ENCODE results near the gene GMPPA.

GMPPA gene

GRCh38 chr2:219460424-219460926 lies 38.2 kb upstream of the GMPPA start:
- Histone ChIP-seq H3K9me3 (ENCODE audit: insufficient read depth, low read depth, low read length) (no peaks in the 10 kb centered on the region), H3K36me3 (ENCODE audit: insufficient read depth, low read length) (peaks cover 7% of the 10 kb centered on the region; the same call in 1 of the 2 replicates), H3K27ac (ENCODE audit: low read depth, low read length) (peak overlapping the region; percentile 41; the same call in 1 of the 2 replicates), H3K9ac (ENCODE audit: low read depth, low read length) (peak overlapping the region; percentile 48; the same call in 1 of the 2 replicates), H3K4me3 (ENCODE audit: low read length) (0 out of 2 replicates have a peak overlapping the region, but pooled peaks have one; percentile 9), H3K4me1 (ENCODE audit: insufficient read depth, low read length) (peaks cover 21% of the 10 kb centered on the region), H3K27me3 (ENCODE audit: insufficient read depth, low read length) (no peaks in the 10 kb centered on the region)
- WGBS, result 14% methylated on average over 18 of the region's 18 CpGs

DNA sequence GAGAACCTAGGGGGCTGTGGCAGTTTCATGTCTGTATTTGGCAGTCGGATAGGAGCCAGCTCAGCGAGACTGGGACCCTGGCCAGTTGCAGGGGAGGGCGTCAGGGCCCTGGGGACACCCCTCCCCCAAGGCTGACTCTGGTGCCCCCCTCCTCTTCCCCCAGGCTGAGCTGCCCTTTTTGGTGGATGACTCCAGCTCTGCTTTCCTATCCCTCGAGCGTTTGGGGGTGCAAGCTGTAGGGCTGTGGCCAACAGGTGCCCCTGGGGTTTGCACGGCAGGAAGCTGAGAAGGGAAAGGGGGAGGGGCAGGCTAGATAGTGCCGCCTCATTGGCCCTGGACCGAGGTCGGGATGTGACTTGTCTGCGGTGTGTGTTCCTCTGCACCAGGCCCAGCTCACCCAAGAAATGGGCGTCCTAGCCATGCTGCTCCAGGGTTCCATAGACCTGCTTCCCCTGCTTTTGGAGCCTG lies 37.6 kb upstream of the GMPPA start:
- Histone ChIP-seq H3K4me3 (ENCODE audit: low read length) (no peak overlapping the region), H3K27ac (ENCODE audit: low read depth, low read length) (no peak overlapping the region), H3K9ac (ENCODE audit: low read depth, low read length) (peak overlapping the region; percentile 21; the same call in 1 of the 2 replicates), H3K36me3 (ENCODE audit: insufficient read depth, low read length) (peaks cover 7% of the 10 kb centered on the region; the same call in 1 of the 2 replicates), H3K27me3 (ENCODE audit: insufficient read depth, low read length) (no peaks in the 10 kb centered on the region), H3K4me1 (ENCODE audit: insufficient read depth, low read length) (peaks cover 21% of the 10 kb centered on the region), H3K9me3 (ENCODE audit: insufficient read depth, low read depth, low read length) (no peaks in the 10 kb centered on the region)
- 29% methylated on average over 11 of the region's 11 CpGs for whole genome bisulfite sequencing

DNA sequence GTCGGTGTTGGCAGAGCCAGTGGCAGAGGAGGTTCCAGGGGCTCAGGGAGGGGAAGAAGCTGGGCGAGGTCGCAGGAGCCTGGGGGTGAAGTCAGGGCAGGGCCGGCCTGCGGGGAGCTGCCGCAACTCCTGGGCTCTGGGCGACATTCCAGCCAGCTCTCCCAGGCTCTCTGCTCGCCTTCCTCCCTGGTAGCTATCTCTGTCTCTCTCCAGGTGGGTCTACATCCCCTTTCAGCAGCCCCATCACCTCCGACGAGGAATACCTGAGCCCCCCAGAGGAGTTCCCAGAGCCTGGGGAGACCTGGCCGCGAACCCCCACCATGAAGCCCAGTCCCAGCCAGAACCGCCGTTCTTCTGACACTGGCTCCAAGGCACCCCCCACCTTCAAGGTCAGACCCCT lies 37.0 kb upstream of the GMPPA start:
- peaks cover 7% of the 10 kb centered on the region; the same call in 1 of the 2 replicates for H3K36me3 ChIP-seq (ENCODE audit: insufficient read depth, low read length)
- H3K27ac ChIP-seq (ENCODE audit: low read depth, low read length), result no peak overlapping the region
- H3K9ac ChIP-seq (ENCODE audit: low read depth, low read length), result peak overlapping the region; percentile 21; the same call in 1 of the 2 replicates
- no peaks in the 10 kb centered on the region for H3K9me3 ChIP-seq (ENCODE audit: insufficient read depth, low read depth, low read length)
- no peaks in the 10 kb centered on the region for H3K27me3 ChIP-seq (ENCODE audit: insufficient read depth, low read length)
- H3K4me3 ChIP-seq (ENCODE audit: low read length), result no peak overlapping the region
- 84% methylated on average over 14 of the region's 14 CpGs for WGBS
- H3K4me1 ChIP-seq (ENCODE audit: insufficient read depth, low read length), result peaks cover 21% of the 10 kb centered on the region

GRCh38 chr2:219462349-219462748 lies 36.3 kb upstream of the GMPPA start:
- Histone ChIP-seq H3K27ac (ENCODE audit: low read depth, low read length) (no peak overlapping the region), H3K36me3 (ENCODE audit: insufficient read depth, low read length) (peaks cover 7% of the 10 kb centered on the region; the same call in 1 of the 2 replicates), H3K27me3 (ENCODE audit: insufficient read depth, low read length) (no peaks in the 10 kb centered on the region), H3K4me3 (ENCODE audit: low read length) (no peak overlapping the region), H3K4me1 (ENCODE audit: insufficient read depth, low read length) (peaks cover 21% of the 10 kb centered on the region), H3K9me3 (ENCODE audit: insufficient read depth, low read depth, low read length) (no peaks in the 10 kb centered on the region), H3K9ac (ENCODE audit: low read depth, low read length) (no peak overlapping the region)
- WGBS, result 87% methylated on average over 9 of the region's 9 CpGs

- no peak overlapping the region for H3K9ac ChIP-seq (ENCODE audit: low read depth, low read length)
- peaks cover 21% of the 10 kb centered on the region for H3K4me1 ChIP-seq (ENCODE audit: insufficient read depth, low read length)
- H3K27me3 ChIP-seq (ENCODE audit: insufficient read depth, low read length), result no peaks in the 10 kb centered on the region
- no peaks in the 10 kb centered on the region for H3K9me3 ChIP-seq (ENCODE audit: insufficient read depth, low read depth, low read length)
- WGBS, result 92% methylated on average over 20 of the region's 21 CpGs
- H3K36me3 ChIP-seq (ENCODE audit: insufficient read depth, low read length), result peaks cover 7% of the 10 kb centered on the region; the same call in 1 of the 2 replicates
- H3K27ac ChIP-seq (ENCODE audit: low read depth, low read length), result no peak overlapping the region
- H3K4me3 ChIP-seq (ENCODE audit: low read length), result no peak overlapping the region
Measured at GRCh38 chr2:219464286-219465032, 34.2 kb upstream of the GMPPA start.

DNA sequence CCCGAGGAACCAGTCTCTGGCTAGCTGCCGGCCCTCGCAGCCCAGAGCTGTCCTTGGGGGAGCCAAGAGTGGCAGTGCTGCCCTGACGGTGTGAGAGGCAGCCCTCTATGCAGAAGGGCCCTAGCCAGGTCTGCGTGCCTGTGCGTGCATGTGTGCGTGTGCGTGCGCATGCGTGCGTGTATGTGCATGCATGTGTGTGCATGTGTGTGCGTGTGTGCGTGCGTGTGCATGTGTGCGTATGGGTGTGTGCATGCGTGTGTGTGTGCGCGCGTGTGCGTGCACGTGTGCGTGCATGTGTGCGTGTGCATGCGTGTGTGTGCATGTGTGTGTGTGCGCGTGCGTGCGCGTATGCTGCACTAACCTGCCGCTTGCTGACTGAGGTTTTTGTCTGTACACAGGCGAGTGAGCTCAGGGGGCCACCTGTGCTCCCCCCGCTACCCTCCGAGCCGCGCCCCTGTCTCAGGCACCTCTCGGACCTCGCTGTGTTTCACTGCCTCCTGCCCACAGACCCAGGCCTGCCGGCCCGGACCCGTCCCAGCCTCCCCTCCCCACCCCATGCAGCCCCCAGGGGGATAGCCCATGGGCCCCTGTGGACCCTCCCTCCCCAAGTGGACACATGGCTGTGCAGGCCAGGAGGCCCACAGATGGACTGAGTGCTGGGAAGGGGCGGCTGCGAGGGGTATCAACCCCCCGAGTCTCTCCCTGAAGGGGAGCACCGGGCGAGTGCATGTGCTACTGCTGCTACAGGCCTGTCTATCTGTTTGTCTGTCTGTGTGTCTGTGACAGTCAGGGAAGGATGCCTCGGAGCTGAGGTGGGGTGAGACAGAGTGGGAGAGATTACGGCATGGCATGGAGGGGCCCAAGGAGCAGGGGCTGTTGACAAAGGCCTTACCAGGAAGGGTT lies 32.8 kb upstream of the GMPPA start:
- Histone ChIP-seq H3K36me3 (ENCODE audit: insufficient read depth, low read length) (peaks cover 7% of the 10 kb centered on the region; the same call in 1 of the 2 replicates), H3K9ac (ENCODE audit: low read depth, low read length) (no peak overlapping the region), H3K4me1 (ENCODE audit: insufficient read depth, low read length) (peaks cover 7% of the 10 kb centered on the region; the same call in 1 of the 2 replicates), H3K27ac (ENCODE audit: low read depth, low read length) (no peak overlapping the region), H3K4me3 (ENCODE audit: low read length) (no peak overlapping the region), H3K9me3 (ENCODE audit: insufficient read depth, low read depth, low read length) (no peaks in the 10 kb centered on the region), H3K27me3 (ENCODE audit: insufficient read depth, low read length) (no peaks in the 10 kb centered on the region)
- WGBS, result 91% methylated on average over 47 of the region's 47 CpGs

DNA sequence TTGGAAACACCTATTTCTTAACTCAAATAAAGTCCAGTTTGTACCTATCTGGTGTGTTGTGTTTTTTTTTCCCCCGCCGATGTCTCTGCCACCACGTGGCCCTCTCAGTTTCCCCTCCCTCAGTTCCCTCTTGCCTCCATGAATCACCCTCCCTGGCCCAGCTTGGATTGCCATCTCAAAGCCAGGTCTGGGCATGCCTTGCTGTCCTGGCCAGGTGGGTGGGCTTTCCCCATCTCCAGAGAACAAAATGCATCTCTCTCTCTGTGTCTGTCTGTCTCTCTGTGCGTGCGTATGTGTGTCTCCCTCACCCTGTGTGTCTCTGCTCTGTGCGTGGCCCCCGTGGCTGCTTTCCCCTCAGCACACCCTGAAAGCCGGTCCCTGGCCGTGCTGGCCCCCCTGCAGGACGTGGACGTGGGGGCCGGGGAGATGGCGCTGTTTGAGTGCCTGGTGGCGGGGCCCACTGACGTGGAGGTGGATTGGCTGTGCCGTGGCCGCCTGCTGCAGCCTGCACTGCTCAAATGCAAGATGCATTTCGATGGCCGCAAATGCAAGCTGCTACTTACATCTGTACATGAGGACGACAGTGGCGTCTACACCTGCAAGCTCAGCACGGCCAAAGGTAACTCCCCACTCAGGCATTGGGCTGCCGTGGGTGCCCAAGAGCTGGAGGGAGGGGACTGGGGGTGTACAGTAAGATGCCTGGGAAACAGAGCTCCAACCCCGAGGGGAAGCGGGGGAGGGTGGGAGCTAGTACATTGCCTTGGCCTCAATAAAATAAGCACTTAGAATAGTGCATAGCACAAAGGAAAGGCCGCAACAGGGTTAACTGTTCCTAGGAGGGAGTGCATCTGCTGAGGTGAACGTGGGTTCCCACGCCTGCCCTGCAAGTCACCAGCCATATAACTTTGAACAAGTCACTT lies 31.6 kb upstream of the GMPPA start:
- Histone ChIP-seq H3K36me3 (ENCODE audit: insufficient read depth, low read length) (peaks cover 7% of the 10 kb centered on the region; the same call in 1 of the 2 replicates), H3K9me3 (ENCODE audit: insufficient read depth, low read depth, low read length) (no peaks in the 10 kb centered on the region), H3K9ac (ENCODE audit: low read depth, low read length) (no peak overlapping the region), H3K4me3 (ENCODE audit: low read length) (no peak overlapping the region), H3K27me3 (ENCODE audit: insufficient read depth, low read length) (no peaks in the 10 kb centered on the region), H3K4me1 (ENCODE audit: insufficient read depth, low read length) (no peaks in the 10 kb centered on the region), H3K27ac (ENCODE audit: low read depth, low read length) (no peak overlapping the region)
- 90% methylated on average over 28 of the region's 28 CpGs for WGBS

DNA sequence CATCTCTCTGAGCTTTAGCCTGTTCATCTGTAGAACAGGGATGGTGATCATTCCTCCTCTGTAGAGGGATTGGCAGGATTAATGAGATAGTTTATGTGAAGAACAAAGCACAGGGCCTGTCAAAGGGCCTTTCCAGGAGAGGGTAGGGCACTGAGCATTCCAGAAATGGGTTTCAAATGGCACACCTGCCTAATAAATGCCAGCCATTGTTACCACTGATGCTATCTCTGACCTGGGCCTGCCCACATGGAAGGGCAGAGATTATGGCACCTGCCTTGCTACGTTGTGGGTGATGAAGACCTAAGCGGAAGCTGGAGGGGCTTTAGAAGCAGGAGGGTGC lies 31.0 kb upstream of the GMPPA start:
- 96% methylated on average over 2 of the region's 2 CpGs for WGBS
- H3K9me3 ChIP-seq (ENCODE audit: insufficient read depth, low read depth, low read length), result no peaks in the 10 kb centered on the region
- H3K4me3 ChIP-seq (ENCODE audit: low read length), result no peak overlapping the region
- peaks cover 3% of the 10 kb centered on the region; the same call in 1 of the 2 replicates for H3K36me3 ChIP-seq (ENCODE audit: insufficient read depth, low read length)
- no peak overlapping the region for H3K27ac ChIP-seq (ENCODE audit: low read depth, low read length)
- no peaks in the 10 kb centered on the region for H3K4me1 ChIP-seq (ENCODE audit: insufficient read depth, low read length)
- no peak overlapping the region for H3K9ac ChIP-seq (ENCODE audit: low read depth, low read length)
- H3K27me3 ChIP-seq (ENCODE audit: insufficient read depth, low read length), result no peaks in the 10 kb centered on the region

- Histone ChIP-seq H3K9ac (ENCODE audit: low read depth, low read length) (no peak overlapping the region), H3K4me1 (ENCODE audit: insufficient read depth, low read length) (no peaks in the 10 kb centered on the region), H3K4me3 (ENCODE audit: low read length) (no peak overlapping the region), H3K27ac (ENCODE audit: low read depth, low read length) (no peak overlapping the region), H3K27me3 (ENCODE audit: insufficient read depth, low read length) (no peaks in the 10 kb centered on the region), H3K36me3 (ENCODE audit: insufficient read depth, low read length) (peaks cover 3% of the 10 kb centered on the region; the same call in 1 of the 2 replicates), H3K9me3 (ENCODE audit: insufficient read depth, low read depth, low read length) (no peaks in the 10 kb centered on the region)
- 93% methylated on average over 23 of the region's 23 CpGs for WGBS
Measured at GRCh38 chr2:219468410-219469185, 30.1 kb upstream of the GMPPA start.
